ENCODE results near the gene DAAM1.

The DAAM1 gene

GRCh38 chr14:59346796-59347510, 158.5 kb downstream of the DAAM1 start:
- Histone ChIP-seq H3K27me3 (ENCODE audit: control insufficient read depth, insufficient read depth, low read length) (no peaks in the 10 kb centered on the region), H3K36me3 (ENCODE audit: insufficient read depth, low read length) (peaks cover 2% of the 10 kb centered on the region), H3K9me3 (replicated peaks; ENCODE audit: low read length) (no peaks in the 10 kb centered on the region), H3K4me3 (ENCODE audit: low read length) (no peak overlapping the region), H3K4me2 (ENCODE audit: low read length) (no peak overlapping the region), H3K9ac (ENCODE audit: low read depth, low read length) (no peak overlapping the region), H3K4me1 (ENCODE audit: control insufficient read depth, insufficient read depth, low read length) (peaks cover 4% of the 10 kb centered on the region)

DNA sequence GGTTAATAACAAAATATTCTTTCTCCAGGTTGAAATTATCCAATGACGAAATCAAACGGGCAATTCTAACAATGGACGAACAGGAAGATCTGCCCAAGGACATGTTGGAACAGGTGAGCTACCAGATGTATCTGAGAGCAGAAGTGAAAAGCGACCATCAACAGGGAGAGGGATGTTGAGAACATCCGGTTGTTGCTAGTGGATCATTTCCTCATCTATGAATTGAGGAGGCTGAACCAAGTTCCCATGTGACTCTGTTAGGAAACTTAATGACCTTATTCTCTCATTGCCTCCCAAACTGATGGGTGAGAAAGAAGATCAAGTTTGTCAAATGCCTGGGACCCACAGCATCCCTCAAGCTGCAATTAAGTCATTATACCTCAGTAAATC, 159.0 kb downstream of the DAAM1 start:
- no peak overlapping the region for H3K9ac ChIP-seq (ENCODE audit: low read depth, low read length)
- no peaks in the 10 kb centered on the region for H3K9me3 ChIP-seq (replicated peaks; ENCODE audit: low read length)
- H3K4me1 ChIP-seq (ENCODE audit: control insufficient read depth, insufficient read depth, low read length) = peaks cover 2% of the 10 kb centered on the region
- H3K36me3 ChIP-seq (ENCODE audit: insufficient read depth, low read length) = peaks cover 2% of the 10 kb centered on the region
- H3K27me3 ChIP-seq (ENCODE audit: control insufficient read depth, insufficient read depth, low read length) = no peaks in the 10 kb centered on the region
- no peak overlapping the region for H3K4me2 ChIP-seq (ENCODE audit: low read length)
- no peak overlapping the region for H3K4me3 ChIP-seq (ENCODE audit: low read length)

GRCh38 chr14:59347915-59348314, 159.4 kb downstream of the DAAM1 start:
- Histone ChIP-seq H3K4me3 (ENCODE audit: low read length) (no peak overlapping the region), H3K9ac (ENCODE audit: low read depth, low read length) (no peak overlapping the region), H3K9me3 (replicated peaks; ENCODE audit: low read length) (no peaks in the 10 kb centered on the region), H3K36me3 (ENCODE audit: insufficient read depth, low read length) (peaks cover 2% of the 10 kb centered on the region), H3K4me1 (ENCODE audit: control insufficient read depth, insufficient read depth, low read length) (no peaks in the 10 kb centered on the region), H3K27me3 (ENCODE audit: control insufficient read depth, insufficient read depth, low read length) (no peaks in the 10 kb centered on the region), H3K4me2 (ENCODE audit: low read length) (no peak overlapping the region)

DNA sequence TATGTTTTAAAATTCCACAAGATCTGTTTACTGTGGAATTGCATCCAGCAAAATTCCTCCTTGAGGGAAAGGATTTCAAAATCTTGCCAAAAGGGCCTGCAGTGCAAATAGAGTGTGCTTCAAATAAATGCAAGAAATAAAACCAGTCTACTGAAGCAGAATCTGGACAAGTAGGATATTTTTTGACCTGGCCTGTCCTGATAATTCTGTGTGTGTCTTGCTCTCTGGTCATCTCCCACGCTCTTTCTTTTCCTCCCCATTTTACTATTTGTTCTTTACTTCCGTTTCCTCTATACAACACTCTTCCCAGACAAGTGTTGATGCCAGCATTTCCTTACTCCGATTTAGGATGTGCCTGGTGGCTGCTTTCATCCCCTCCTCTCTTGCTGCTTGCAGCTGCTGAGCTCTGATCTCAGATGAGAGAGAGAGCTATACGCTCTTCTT, 160.8 kb downstream of the DAAM1 start:
- H3K27me3 ChIP-seq (ENCODE audit: control insufficient read depth, insufficient read depth, low read length) = no peaks in the 10 kb centered on the region
- no peaks in the 10 kb centered on the region for H3K4me1 ChIP-seq (ENCODE audit: control insufficient read depth, insufficient read depth, low read length)

DNA sequence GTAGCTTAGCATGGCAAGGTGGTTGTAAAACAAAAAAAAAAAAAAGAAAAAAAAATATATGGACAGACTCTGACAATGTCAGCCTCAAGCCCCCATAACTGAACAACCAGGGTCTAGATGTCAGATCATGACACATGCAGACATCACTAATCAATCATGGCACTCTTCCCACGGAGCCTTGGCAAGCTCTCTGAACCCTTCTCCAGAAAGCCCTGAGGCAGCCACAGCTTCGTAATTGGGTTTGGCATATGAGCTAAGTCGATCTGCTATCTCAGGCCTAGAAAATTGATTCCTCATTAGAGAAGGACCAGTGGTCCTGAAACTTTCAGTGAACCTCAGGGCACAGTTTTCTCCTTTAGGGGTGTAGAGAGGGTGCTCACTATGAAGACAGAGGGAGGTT, 164.5 kb downstream of the DAAM1 start:
- H3K36me3 ChIP-seq (ENCODE audit: insufficient read depth, low read length) = peaks cover under 1% of the 10 kb centered on the region
- H3K4me3 ChIP-seq (ENCODE audit: low read length) = no peak overlapping the region
- H3K4me1 ChIP-seq (ENCODE audit: control insufficient read depth, insufficient read depth, low read length) = peaks cover 12% of the 10 kb centered on the region
- H3K9ac ChIP-seq (ENCODE audit: low read depth, low read length) = no peak overlapping the region
- H3K9me3 ChIP-seq (replicated peaks; ENCODE audit: low read length) = no peaks in the 10 kb centered on the region
- no peaks in the 10 kb centered on the region for H3K27me3 ChIP-seq (ENCODE audit: control insufficient read depth, insufficient read depth, low read length)
- no peak overlapping the region for H3K4me2 ChIP-seq (ENCODE audit: low read length)

More for the DNA sequence above, 160.8 kb downstream of the DAAM1 start:
- Histone ChIP-seq H3K36me3 (ENCODE audit: insufficient read depth, low read length) (peaks cover 2% of the 10 kb centered on the region), H3K4me3 (ENCODE audit: low read length) (no peak overlapping the region), H3K9me3 (replicated peaks; ENCODE audit: low read length) (no peaks in the 10 kb centered on the region), H3K9ac (ENCODE audit: low read depth, low read length) (no peak overlapping the region), H3K4me2 (ENCODE audit: low read length) (no peak overlapping the region)

- Histone ChIP-seq H3K4me1 (ENCODE audit: control insufficient read depth, insufficient read depth, low read length) (peaks cover 17% of the 10 kb centered on the region), H3K9ac (ENCODE audit: low read depth, low read length) (no peak overlapping the region), H3K27me3 (ENCODE audit: control insufficient read depth, insufficient read depth, low read length) (no peaks in the 10 kb centered on the region), H3K9me3 (replicated peaks; ENCODE audit: low read length) (no peaks in the 10 kb centered on the region), H3K4me3 (ENCODE audit: low read length) (no peak overlapping the region), H3K36me3 (ENCODE audit: insufficient read depth, low read length) (no peaks in the 10 kb centered on the region), H3K4me2 (ENCODE audit: low read length) (no peak overlapping the region)
These were observed 166.2 kb downstream of the DAAM1 start for GRCh38 chr14:59354666-59355065.

DNA sequence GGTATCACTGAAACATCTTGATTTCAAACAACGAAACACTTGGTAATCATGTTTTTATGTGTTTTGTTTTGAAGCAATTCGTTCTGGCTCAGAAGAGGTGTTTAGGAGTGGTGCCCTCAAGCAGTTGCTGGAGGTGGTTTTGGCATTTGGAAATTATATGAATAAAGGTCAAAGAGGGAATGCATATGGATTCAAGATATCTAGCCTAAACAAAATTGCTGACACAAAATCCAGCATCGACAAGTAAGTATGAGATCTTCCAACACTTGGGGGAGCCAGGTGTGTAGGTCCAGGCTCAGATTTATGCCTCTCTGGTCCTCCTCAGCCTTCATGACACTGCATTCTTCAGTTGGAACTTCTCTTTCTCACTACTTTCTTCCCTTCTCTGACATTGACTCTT, 166.6 kb downstream of the DAAM1 start:
- Histone ChIP-seq H3K9ac (ENCODE audit: low read depth, low read length) (no peak overlapping the region), H3K4me3 (ENCODE audit: low read length) (no peak overlapping the region), H3K9me3 (replicated peaks; ENCODE audit: low read length) (no peaks in the 10 kb centered on the region), H3K4me1 (ENCODE audit: control insufficient read depth, insufficient read depth, low read length) (peaks cover 17% of the 10 kb centered on the region), H3K27me3 (ENCODE audit: control insufficient read depth, insufficient read depth, low read length) (no peaks in the 10 kb centered on the region), H3K4me2 (ENCODE audit: low read length) (no peak overlapping the region), H3K36me3 (ENCODE audit: insufficient read depth, low read length) (no peaks in the 10 kb centered on the region)

DNA sequence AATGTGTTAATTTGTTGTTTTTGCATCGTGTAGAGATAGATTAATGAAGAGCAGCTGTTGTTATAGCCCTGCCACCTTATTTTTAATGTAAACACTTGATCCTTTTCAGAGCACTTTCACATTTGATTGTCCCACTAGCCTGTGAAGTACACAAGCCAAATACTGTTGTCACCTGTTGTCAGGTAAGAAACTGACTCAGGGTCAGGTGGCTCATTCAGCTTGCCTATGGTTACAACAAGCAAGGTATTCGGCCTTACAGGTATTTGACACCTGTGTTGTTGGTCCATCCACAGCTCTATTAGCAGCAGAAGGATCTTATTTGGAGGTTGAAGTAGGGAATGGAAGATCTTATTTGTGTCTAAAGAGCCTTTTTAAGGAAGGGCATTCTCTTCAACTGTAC, 167.8 kb downstream of the DAAM1 start:
- Histone ChIP-seq H3K36me3 (ENCODE audit: insufficient read depth, low read length) (no peaks in the 10 kb centered on the region), H3K4me3 (ENCODE audit: low read length) (no peak overlapping the region), H3K4me1 (ENCODE audit: control insufficient read depth, insufficient read depth, low read length) (peaks cover 23% of the 10 kb centered on the region), H3K9me3 (replicated peaks; ENCODE audit: low read length) (no peaks in the 10 kb centered on the region), H3K9ac (ENCODE audit: low read depth, low read length) (no peak overlapping the region), H3K4me2 (ENCODE audit: low read length) (no peak overlapping the region), H3K27me3 (ENCODE audit: control insufficient read depth, insufficient read depth, low read length) (no peaks in the 10 kb centered on the region)

GRCh38 chr14:59356767-59357166, 168.3 kb downstream of the DAAM1 start:
- Histone ChIP-seq H3K4me2 (ENCODE audit: low read length) (no peak overlapping the region), H3K9ac (ENCODE audit: low read depth, low read length) (no peak overlapping the region), H3K9me3 (replicated peaks; ENCODE audit: low read length) (no peaks in the 10 kb centered on the region), H3K36me3 (ENCODE audit: insufficient read depth, low read length) (no peaks in the 10 kb centered on the region), H3K4me1 (ENCODE audit: control insufficient read depth, insufficient read depth, low read length) (peaks cover 27% of the 10 kb centered on the region), H3K27me3 (ENCODE audit: control insufficient read depth, insufficient read depth, low read length) (no peaks in the 10 kb centered on the region), H3K4me3 (ENCODE audit: low read length) (no peak overlapping the region)

GRCh38 chr14:59358102-59358501, 169.6 kb downstream of the DAAM1 start:
- H3K27me3 ChIP-seq (ENCODE audit: control insufficient read depth, insufficient read depth, low read length) = no peaks in the 10 kb centered on the region
- peaks cover 40% of the 10 kb centered on the region for H3K4me1 ChIP-seq (ENCODE audit: control insufficient read depth, insufficient read depth, low read length)
- H3K4me3 ChIP-seq (ENCODE audit: low read length) = no peak overlapping the region
- H3K9ac ChIP-seq (ENCODE audit: low read depth, low read length) = no peak overlapping the region
- no peak overlapping the region for H3K4me2 ChIP-seq (ENCODE audit: low read length)
- no peaks in the 10 kb centered on the region for H3K9me3 ChIP-seq (replicated peaks; ENCODE audit: low read length)
- no peaks in the 10 kb centered on the region for H3K36me3 ChIP-seq (ENCODE audit: insufficient read depth, low read length)

GRCh38 chr14:59358784-59359183, 170.3 kb downstream of the DAAM1 start:
- no peaks in the 10 kb centered on the region for H3K9me3 ChIP-seq (replicated peaks; ENCODE audit: low read length)
- no peaks in the 10 kb centered on the region for H3K27me3 ChIP-seq (ENCODE audit: control insufficient read depth, insufficient read depth, low read length)
- no peak overlapping the region for H3K9ac ChIP-seq (ENCODE audit: low read depth, low read length)
- no peaks in the 10 kb centered on the region for H3K36me3 ChIP-seq (ENCODE audit: insufficient read depth, low read length)
- H3K4me2 ChIP-seq (ENCODE audit: low read length) = no peak overlapping the region
- peaks cover 47% of the 10 kb centered on the region for H3K4me1 ChIP-seq (ENCODE audit: control insufficient read depth, insufficient read depth, low read length)
- no peak overlapping the region for H3K4me3 ChIP-seq (ENCODE audit: low read length)

- no peak overlapping the region for H3K4me2 ChIP-seq (ENCODE audit: low read length)
- no peaks in the 10 kb centered on the region for H3K27me3 ChIP-seq (ENCODE audit: control insufficient read depth, insufficient read depth, low read length)
- H3K4me1 ChIP-seq (ENCODE audit: control insufficient read depth, insufficient read depth, low read length) = peaks cover 52% of the 10 kb centered on the region
- H3K9ac ChIP-seq (ENCODE audit: low read depth, low read length) = no peak overlapping the region
- H3K36me3 ChIP-seq (ENCODE audit: insufficient read depth, low read length) = no peaks in the 10 kb centered on the region
- no peak overlapping the region for H3K4me3 ChIP-seq (ENCODE audit: low read length)
- H3K9me3 ChIP-seq (replicated peaks; ENCODE audit: low read length) = no peaks in the 10 kb centered on the region
These were observed 171.1 kb downstream of the DAAM1 start for GRCh38 chr14:59359431-59360124.

Data from skeletal muscle satellite cell (primary cell).